Neuronal stem cell (in vitro differentiated cells): ENCODE results near the gene RGS11.

ENCODE experiments used
- DNase-seq: peaks from one replicate; pipeline ENCODE4 v3.0.0-alpha.2; 2013; ENCODE audit warnings: low spot score
- H2AFZ ChIP-seq: one replicate; pipeline ENCODE4 v1.6.1; 2013; ENCODE audit warnings: mild to moderate bottlenecking, low read length, inconsistent platforms
- H2AK5ac ChIP-seq: 2 replicates; pipeline ENCODE4 v1.6.1; 2013; ENCODE audit warnings: low read depth, mild to moderate bottlenecking, inconsistent platforms, low read length, moderate library complexity, mixed read lengths
- H2BK120ac ChIP-seq: 2 replicates; pipeline ENCODE4 v1.6.1; 2013; ENCODE audit warnings: low read depth, mild to moderate bottlenecking, inconsistent platforms, low read length, moderate library complexity, mixed read lengths
- H2BK12ac ChIP-seq: one replicate; pipeline ENCODE4 v1.6.1; 2013; ENCODE audit warnings: low read length, inconsistent platforms
- H2BK15ac ChIP-seq: 2 replicates; pipeline ENCODE4 v1.6.1; 2013; ENCODE audit warnings: mild to moderate bottlenecking, low read length, inconsistent platforms, mixed read lengths
- H2BK5ac ChIP-seq: one replicate; pipeline ENCODE4 v1.6.1; 2013; ENCODE audit warnings: inconsistent platforms, mild to moderate bottlenecking, low read length, moderate library complexity
- H3K14ac ChIP-seq: one replicate; pipeline ENCODE4 v1.6.1; 2013; ENCODE audit warnings: low read length, inconsistent platforms
- H3K18ac ChIP-seq: 2 replicates; pipeline ENCODE4 v1.6.1; 2013; ENCODE audit warnings: low read length, inconsistent platforms
- H3K23ac ChIP-seq: 2 replicates; pipeline ENCODE4 v1.6.1; 2013; ENCODE audit warnings: low read depth, mild to moderate bottlenecking, mixed read lengths, low read length, inconsistent platforms; ENCODE audit not compliant: poor library complexity
- H3K27ac ChIP-seq: replicated peaks from 3 replicates; pipeline ENCODE4 v1.5.1; 2013; ENCODE audit warnings: low read length, inconsistent platforms
- H3K27me3 ChIP-seq, 3 experiments: 2 replicates each; pipeline ENCODE4 v1.6.1; 2013; ENCODE audit warnings: low read length in 3 of 3, mild to moderate bottlenecking in 2 of 3, inconsistent platforms in 1 of 3, low read depth in 1 of 3, mixed read lengths in 1 of 3, moderate library complexity in 1 of 3; ENCODE audit not compliant: control insufficient read depth in 3 of 3, insufficient read depth in 3 of 3
- H3K36me3 ChIP-seq, 2 donors: replicated peaks in 1 of 2; 2 replicates each; pipeline ENCODE4 v1.6.1; 2013; ENCODE audit warnings: low read length in 2 of 2; ENCODE audit not compliant: control insufficient read depth in 2 of 2, insufficient read depth in 2 of 2
- H3K4ac ChIP-seq: 2 replicates; pipeline ENCODE4 v1.6.1; 2013; ENCODE audit warnings: inconsistent platforms, mild to moderate bottlenecking, low read length, moderate library complexity
- H3K4me1 ChIP-seq, 2 donors: 1 replicate in 1 of 2; 2 replicates in 1 of 2; pipeline ENCODE4 v1.6.1; 2013; ENCODE audit warnings: low read length in 2 of 2, low read depth in 1 of 2; ENCODE audit not compliant: control insufficient read depth in 2 of 2, insufficient read depth in 1 of 2
- H3K4me2 ChIP-seq: one replicate; pipeline ENCODE4 v1.6.1; 2013; ENCODE audit warnings: mild to moderate bottlenecking, low read length, inconsistent platforms; ENCODE audit not compliant: insufficient read depth, poor library complexity, severe bottlenecking
- H3K4me3 ChIP-seq, 2 donors: 2 replicates each; pipeline ENCODE4 v1.5.1; 2013; ENCODE audit warnings: low read length in 2 of 2, mild to moderate bottlenecking in 2 of 2, inconsistent platforms in 1 of 2, moderate library complexity in 1 of 2
- H3K79me1 ChIP-seq: one replicate; pipeline ENCODE4 v1.6.1; 2013; ENCODE audit warnings: low read depth, mild to moderate bottlenecking, inconsistent platforms, low read length, moderate library complexity
- H3K9ac ChIP-seq: one replicate; pipeline ENCODE4 v1.6.1; 2013; ENCODE audit warnings: mild to moderate bottlenecking, low read depth, low read length, inconsistent platforms; ENCODE audit not compliant: poor library complexity
- H3K9me3 ChIP-seq, 2 donors: replicated peaks in 1 of 2; 2 replicates each; pipeline versions ENCODE3 to v1.6.1; 2013; ENCODE audit warnings: low read length in 2 of 2, mild to moderate bottlenecking in 2 of 2, inconsistent platforms in 1 of 2, low read depth in 1 of 2, mixed read lengths in 1 of 2, moderate library complexity in 1 of 2; ENCODE audit not compliant: control insufficient read depth in 2 of 2, insufficient read depth in 1 of 2
- H4K8ac ChIP-seq: one replicate; pipeline ENCODE4 v1.6.1; 2013; ENCODE audit warnings: low read depth, mild to moderate bottlenecking, inconsistent platforms, low read length, moderate library complexity
- H4K91ac ChIP-seq: one replicate; pipeline ENCODE4 v1.6.1; 2013; ENCODE audit warnings: low read length, low read depth, mild to moderate bottlenecking, inconsistent platforms; ENCODE audit not compliant: poor library complexity
- WGBS, 2 donors: extraction: QIAGEN DNeasy Blood & Tissue Kit; methylation state at CpG; one replicate each; pipeline ENCODE4 v1.1.7; 2013; ENCODE audit warnings: missing lambda C conversion rate in 2 of 2, mixed read lengths in 1 of 2; ENCODE audit not compliant: insufficient read length in 2 of 2, insufficient replicate concordance in 1 of 2; ENCODE audit errors: extremely low coverage in 2 of 2; 5-methylcytosine and 5-hydroxymethylcytosine counted together

RGS11 gene

GRCh38 chr16:243348-243747 is 32.4 kb downstream of the RGS11 start:
- Histone ChIP-seq H3K9me3 (no peaks in the 10 kb centered on the region), H3K23ac (no peak overlapping the region), H3K79me1 (peaks cover 13% of the 10 kb centered on the region), H3K4me1 (no peaks in the 10 kb centered on the region), H3K27me3 (peaks cover 0 to 2% (median 0%) of the 10 kb centered on the region in 3 experiments), H3K27ac (no peak overlapping the region), H2AK5ac (no peak overlapping the region), H4K8ac (no peak overlapping the region), H3K4ac (no peak overlapping the region), H2BK5ac (no peak overlapping the region), H2BK15ac (no peak overlapping the region), H3K18ac (no peak overlapping the region), H2BK12ac (no peak overlapping the region), H2BK120ac (no peak overlapping the region), H3K4me2 (no peak overlapping the region), H2AFZ (no peak overlapping the region), H4K91ac (no peak overlapping the region), H3K9ac (no peak overlapping the region), H3K36me3 (peaks cover 1 to 13% of the 10 kb centered on the region in 2 donors), H3K14ac (no peak overlapping the region), H3K4me3 (no peak overlapping the region)
- WGBS, 2 donors: no CpG with 5 or more reads among the region's 4 CpGs
- DNase-seq: no peak

- no peaks in the 10 kb centered on the region for H3K4me1 ChIP-seq
- peaks cover 3 to 14% of the 10 kb centered on the region in 2 donors for H3K36me3 ChIP-seq
- H3K14ac ChIP-seq: no peak overlapping the region
- no peak overlapping the region for H3K4me2 ChIP-seq
- H3K27me3 ChIP-seq: no peaks in the 10 kb centered on the region
- H3K23ac ChIP-seq: no peak overlapping the region
- no peak overlapping the region for H2AFZ ChIP-seq
- no peaks in the 10 kb centered on the region for H3K9me3 ChIP-seq
- no peak overlapping the region for H2BK5ac ChIP-seq
- no peak for DNase-seq
- H3K9ac ChIP-seq: no peak overlapping the region
- H2BK15ac ChIP-seq: no peak overlapping the region
- H4K8ac ChIP-seq: no peak overlapping the region
- no peak overlapping the region for H2AK5ac ChIP-seq
- H3K4me3 ChIP-seq: no peak overlapping the region
- H2BK120ac ChIP-seq: no peak overlapping the region
- H2BK12ac ChIP-seq: no peak overlapping the region
- no peak overlapping the region for H3K27ac ChIP-seq
- no CpG with 5 or more reads among the region's 10 CpGs for WGBS, 2 donors
- no peak overlapping the region for H4K91ac ChIP-seq
- H3K4ac ChIP-seq: no peak overlapping the region
- H3K79me1 ChIP-seq: peaks cover 15% of the 10 kb centered on the region
- no peak overlapping the region for H3K18ac ChIP-seq
Observed at GRCh38 chr16:242281-242680, 33.5 kb downstream of the RGS11 start.

GRCh38 chr16:240559-240958 is 35.2 kb downstream of the RGS11 start:
- Histone ChIP-seq H4K91ac (no peak overlapping the region), H3K23ac (no peak overlapping the region), H3K18ac (no peak overlapping the region), H3K79me1 (peaks cover 15% of the 10 kb centered on the region), H3K27ac (no peak overlapping the region), H2BK15ac (no peak overlapping the region), H4K8ac (no peak overlapping the region), H3K9ac (no peak overlapping the region), H3K4me3 (no peak overlapping the region), H2AFZ (no peak overlapping the region), H2BK120ac (no peak overlapping the region), H3K4ac (no peak overlapping the region), H3K36me3 (peaks cover 5 to 18% of the 10 kb centered on the region in 2 donors), H3K9me3 (no peaks in the 10 kb centered on the region), H3K4me2 (no peak overlapping the region), H3K14ac (no peak overlapping the region), H3K27me3 (no peaks in the 10 kb centered on the region), H2BK12ac (no peak overlapping the region), H2AK5ac (no peak overlapping the region), H3K4me1 (no peaks in the 10 kb centered on the region), H2BK5ac (no peak overlapping the region)
- DNase-seq: no peak
- no CpG with 5 or more reads among the region's 8 CpGs for WGBS, 2 donors

GRCh38 chr16:239948-240277 is 35.8 kb downstream of the RGS11 start:
- Histone ChIP-seq H2BK120ac (no peak overlapping the region), H3K4me1 (no peaks in the 10 kb centered on the region), H3K9me3 (no peaks in the 10 kb centered on the region), H3K79me1 (peaks cover 15% of the 10 kb centered on the region), H4K91ac (no peak overlapping the region), H3K27ac (no peak overlapping the region), H2BK5ac (no peak overlapping the region), H2AK5ac (no peak overlapping the region), H3K18ac (no peak overlapping the region), H3K4me3 (no peak overlapping the region), H3K14ac (no peak overlapping the region), H2BK15ac (no peak overlapping the region), H3K9ac (no peak overlapping the region), H3K36me3 (peaks cover 5 to 18% of the 10 kb centered on the region in 2 donors), H3K27me3 (no peaks in the 10 kb centered on the region), H3K4ac (no peak overlapping the region), H3K23ac (no peak overlapping the region), H2BK12ac (no peak overlapping the region), H4K8ac (no peak overlapping the region), H2AFZ (no peak overlapping the region), H3K4me2 (no peak overlapping the region)
- no CpG with 5 or more reads among the region's 3 CpGs for WGBS, 2 donors
- DNase-seq: no peak
